HCT116 (cell line): ENCODE measurements around the gene GPR78.

Experiments used
- CTCF ChIP-seq, 3 experiments: fragments of 200-600 bp in 1 of 3; sonication (generic) in 1 of 3; IDR thresholded peaks in 2 of 3; conservative IDR thresholded peaks in 1 of 3; 2 replicates each; pipeline ENCODE4 v1.5.1; 2012 to 2017; ENCODE audit warnings: low read depth in 2 of 3, low read length in 2 of 3, antibody characterized with exemption in 1 of 3, borderline replicate concordance in 1 of 3, control low read depth in 1 of 3, mild to moderate bottlenecking in 1 of 3, mixed read lengths in 1 of 3, mixed run types in 1 of 3, moderate library complexity in 1 of 3; ENCODE audit not compliant: insufficient read depth in 1 of 3
- EZH2 ChIP-seq: fragments of 200-600 bp; sonication (generic); IDR thresholded peaks from 2 replicates; pipeline ENCODE4 v1.6.1; 2017; ENCODE audit warnings: antibody characterized with exemption, mixed run types
- EZH2phosphoT487 ChIP-seq: fragments of 200-600 bp; IDR thresholded peaks from 2 replicates; pipeline ENCODE4 v1.6.1; 2018; ENCODE audit warnings: antibody characterized with exemption, borderline replicate concordance
- JUND ChIP-seq: IDR thresholded peaks from 2 replicates; pipeline ENCODE4 v1.6.1; 2012
- POLR2A ChIP-seq: IDR thresholded peaks from 2 replicates; pipeline ENCODE4 v1.7.0; 2011; ENCODE audit warnings: borderline replicate concordance; ENCODE audit not compliant: insufficient read depth, insufficient read length; ENCODE audit errors: extremely low read depth
- POLR2AphosphoS5 ChIP-seq: IDR thresholded peaks from 2 replicates; pipeline ENCODE4 v1.6.1; 2011; ENCODE audit warnings: mild to moderate bottlenecking, low read depth, low read length, moderate library complexity
- SP1 ChIP-seq: IDR thresholded peaks from 2 replicates; pipeline ENCODE4 v1.6.1; 2012; ENCODE audit warnings: low read depth
- ZNF274 ChIP-seq: fragments of 200-500 bp; sonication (Bioruptor generic); IDR thresholded peaks from 2 replicates; pipeline ENCODE4 v1.6.1; 2014; ENCODE audit warnings: mild to moderate bottlenecking, low read depth, low read length, inconsistent platforms

GRCh38 chr4:8540072-8540471 lies 40.1 kb upstream of the GPR78 start:
- TF ChIP-seq CTCF (IDR thresholded peaks at IDR 0.05 in 2 of 3, conservative IDR thresholded peaks at IDR 0.05 in 1 of 3; ENCODE audit: borderline replicate concordance in 1 of 3, insufficient read depth in 1 of 3, low read depth in 2 of 3, low read length in 2 of 3) (no peak), EZH2 (no peak), ZNF274 (no peak), SP1 (no peak), POLR2AphosphoS5 (no peak), POLR2A (no peak), JUND (no peak), EZH2phosphoT487 (no peak)
